B cell (primary cell): Measurements from ENCODE around the gene ADCY10.

Experiments used
- EZH2 ChIP-seq: IDR thresholded peaks from 2 replicates; pipeline ENCODE4 v1.6.1; 2012; ENCODE audit warnings: borderline replicate concordance, low read depth, mild to moderate bottlenecking, moderate library complexity, low read length; ENCODE audit not compliant: insufficient read depth, poor library complexity, severe bottlenecking
- TF ChIP-seq, protein P1 (sequence below): fragments of 200-600 bp; IDR thresholded peaks from one replicate; pipeline ENCODE4 v1.8.0; 2022; ENCODE audit warnings: antibody characterized with exemption, mild to moderate bottlenecking

DNA sequence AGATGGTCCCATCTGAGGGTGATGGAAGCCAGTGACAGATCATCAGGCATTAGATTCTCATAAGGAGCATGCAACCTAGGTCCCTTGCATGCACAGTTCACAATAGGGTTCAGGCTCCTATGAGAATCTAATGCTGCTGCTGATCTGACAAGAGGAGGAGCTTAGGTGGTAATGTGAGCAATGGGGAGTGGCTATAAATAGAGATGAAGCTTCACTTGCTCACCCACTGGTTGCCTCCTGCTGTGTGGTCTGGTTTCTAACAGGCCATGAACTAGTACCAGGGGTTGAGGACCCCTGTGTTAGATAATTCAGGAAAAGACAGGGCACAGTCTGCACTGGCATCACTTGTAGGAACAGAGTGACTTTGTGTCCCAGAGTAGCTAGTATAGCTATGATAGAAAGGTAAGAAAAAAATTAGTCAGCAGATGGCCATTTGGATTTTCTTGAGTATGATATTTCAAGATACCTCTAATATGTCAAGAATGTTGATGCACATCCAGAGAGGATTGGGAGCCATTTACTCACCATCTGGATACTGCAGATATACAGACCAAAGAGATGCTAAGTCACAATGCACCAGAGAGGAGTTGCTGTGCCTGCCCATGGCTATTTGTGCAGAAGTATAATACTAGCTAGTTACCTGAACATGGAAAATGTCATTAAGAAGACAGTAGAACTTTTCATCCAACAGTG, 53.6 kb downstream of the ADCY10 start:
- TF ChIP-seq, protein P1, sequence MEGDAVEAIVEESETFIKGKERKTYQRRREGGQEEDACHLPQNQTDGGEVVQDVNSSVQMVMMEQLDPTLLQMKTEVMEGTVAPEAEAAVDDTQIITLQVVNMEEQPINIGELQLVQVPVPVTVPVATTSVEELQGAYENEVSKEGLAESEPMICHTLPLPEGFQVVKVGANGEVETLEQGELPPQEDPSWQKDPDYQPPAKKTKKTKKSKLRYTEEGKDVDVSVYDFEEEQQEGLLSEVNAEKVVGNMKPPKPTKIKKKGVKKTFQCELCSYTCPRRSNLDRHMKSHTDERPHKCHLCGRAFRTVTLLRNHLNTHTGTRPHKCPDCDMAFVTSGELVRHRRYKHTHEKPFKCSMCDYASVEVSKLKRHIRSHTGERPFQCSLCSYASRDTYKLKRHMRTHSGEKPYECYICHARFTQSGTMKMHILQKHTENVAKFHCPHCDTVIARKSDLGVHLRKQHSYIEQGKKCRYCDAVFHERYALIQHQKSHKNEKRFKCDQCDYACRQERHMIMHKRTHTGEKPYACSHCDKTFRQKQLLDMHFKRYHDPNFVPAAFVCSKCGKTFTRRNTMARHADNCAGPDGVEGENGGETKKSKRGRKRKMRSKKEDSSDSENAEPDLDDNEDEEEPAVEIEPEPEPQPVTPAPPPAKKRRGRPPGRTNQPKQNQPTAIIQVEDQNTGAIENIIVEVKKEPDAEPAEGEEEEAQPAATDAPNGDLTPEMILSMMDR, result no peak
- no peak for TF ChIP-seq EZH2
